KMS-11 (cell line): ENCODE results near the gene SH3GL2.

Source experiments
- H2AFZ ChIP-seq: fragments of 200-600 bp; sonication (generic); 2 replicates; pipeline ENCODE4 v1.6.1; 2016; ENCODE audit warnings: antibody characterized with exemption, mixed run types, low read depth
- H3K27ac ChIP-seq: fragments of 200-600 bp; sonication (generic); 2 replicates; pipeline ENCODE4 v1.6.1; 2016; ENCODE audit warnings: mild to moderate bottlenecking, mixed run types
- H3K27me3 ChIP-seq: fragments of 200-600 bp; sonication (generic); 2 replicates; pipeline ENCODE4 v1.6.1; 2017; ENCODE audit warnings: mild to moderate bottlenecking, low read depth, mixed run types, moderate library complexity; ENCODE audit not compliant: insufficient read depth
- H3K36me3 ChIP-seq: fragments of 200-600 bp; sonication (generic); 2 replicates; pipeline ENCODE4 v1.6.1; 2017; ENCODE audit warnings: mild to moderate bottlenecking, mixed run types; ENCODE audit not compliant: insufficient read depth
- H3K4me1 ChIP-seq: fragments of 200-600 bp; sonication (generic); 2 replicates; pipeline ENCODE4 v1.6.1; 2016; ENCODE audit warnings: mild to moderate bottlenecking, low read depth, mixed run types; ENCODE audit not compliant: poor library complexity, severe bottlenecking
- H3K4me2 ChIP-seq: fragments of 200-600 bp; sonication (generic); 2 replicates; pipeline ENCODE4 v1.7.0; 2016; ENCODE audit warnings: mild to moderate bottlenecking, mixed run types
- H3K4me3 ChIP-seq: fragments of 200-600 bp; sonication (generic); IDR thresholded peaks from 2 replicates; pipeline ENCODE4 v1.6.1; 2017; ENCODE audit warnings: low read depth, low read length, mixed read lengths; ENCODE audit not compliant: insufficient read depth
- H3K79me2 ChIP-seq: fragments of 200-600 bp; sonication (generic); 2 replicates; pipeline ENCODE4 v1.6.1; 2016; ENCODE audit warnings: low read depth, mixed run types; ENCODE audit not compliant: insufficient read depth
- H3K9ac ChIP-seq: fragments of 200-600 bp; sonication (generic); 2 replicates; pipeline ENCODE4 v1.6.1; 2016; ENCODE audit warnings: mild to moderate bottlenecking, mixed run types
- H4K20me1 ChIP-seq: fragments of 200-600 bp; sonication (generic); 2 replicates; pipeline ENCODE4 v1.6.1; 2016; ENCODE audit warnings: mild to moderate bottlenecking, mixed run types; ENCODE audit not compliant: insufficient read depth
- TF ChIP-seq, protein P1 (sequence below): fragments of 200-600 bp; sonication (generic); conservative IDR thresholded peaks from 2 replicates; pipeline ENCODE4 v1.6.1; 2017; ENCODE audit warnings: low read depth, mild to moderate bottlenecking, antibody characterized with exemption, low read length, moderate library complexity, mixed read lengths

Gene SH3GL2

DNA sequence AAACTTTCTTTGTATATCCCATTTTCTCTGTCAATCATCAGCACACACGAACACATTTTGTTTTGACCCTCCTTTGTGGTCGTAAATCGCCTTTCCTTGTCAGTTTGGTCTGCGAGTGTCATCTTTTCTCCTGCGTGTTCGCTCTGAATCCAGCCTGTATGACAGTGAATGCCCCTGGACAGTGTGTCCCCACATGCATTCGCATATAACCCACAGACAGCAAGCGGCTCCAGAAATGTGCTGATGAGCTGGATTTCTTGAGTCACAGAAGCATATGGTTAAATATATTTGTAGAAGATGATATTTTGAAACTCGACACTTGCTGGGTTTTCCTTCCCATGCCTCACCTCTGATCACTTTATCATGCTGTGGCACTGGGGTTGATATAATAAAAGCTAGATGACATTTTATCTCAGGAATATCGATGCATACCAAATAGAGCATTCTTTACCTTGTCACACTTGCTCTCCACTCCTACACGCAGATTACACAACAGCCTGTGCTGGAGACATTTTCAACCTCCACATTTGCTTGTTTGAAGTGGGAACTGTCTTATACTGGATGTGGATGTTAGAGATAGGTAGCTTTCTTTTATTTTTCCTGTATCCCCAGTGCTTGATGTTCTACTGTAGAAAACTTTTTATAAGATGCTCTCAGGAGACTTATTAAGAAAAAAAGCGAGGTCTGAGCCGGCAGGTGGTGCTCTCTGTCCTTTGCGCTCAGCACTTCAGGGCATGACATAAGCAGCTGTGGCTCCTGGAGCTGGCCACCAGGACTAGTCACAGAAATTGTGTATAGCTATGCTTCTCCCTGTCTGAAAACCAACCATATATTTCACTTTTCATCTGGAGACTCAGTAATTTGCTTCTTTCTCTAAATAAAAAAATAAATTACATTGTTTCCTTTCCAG lies 215.1 kb downstream of the SH3GL2 start:
- H3K79me2 ChIP-seq: no peaks in the 10 kb centered on the region
- no peak overlapping the region for H2AFZ ChIP-seq
- H3K4me2 ChIP-seq: no peak overlapping the region
- TF ChIP-seq, protein P1, sequence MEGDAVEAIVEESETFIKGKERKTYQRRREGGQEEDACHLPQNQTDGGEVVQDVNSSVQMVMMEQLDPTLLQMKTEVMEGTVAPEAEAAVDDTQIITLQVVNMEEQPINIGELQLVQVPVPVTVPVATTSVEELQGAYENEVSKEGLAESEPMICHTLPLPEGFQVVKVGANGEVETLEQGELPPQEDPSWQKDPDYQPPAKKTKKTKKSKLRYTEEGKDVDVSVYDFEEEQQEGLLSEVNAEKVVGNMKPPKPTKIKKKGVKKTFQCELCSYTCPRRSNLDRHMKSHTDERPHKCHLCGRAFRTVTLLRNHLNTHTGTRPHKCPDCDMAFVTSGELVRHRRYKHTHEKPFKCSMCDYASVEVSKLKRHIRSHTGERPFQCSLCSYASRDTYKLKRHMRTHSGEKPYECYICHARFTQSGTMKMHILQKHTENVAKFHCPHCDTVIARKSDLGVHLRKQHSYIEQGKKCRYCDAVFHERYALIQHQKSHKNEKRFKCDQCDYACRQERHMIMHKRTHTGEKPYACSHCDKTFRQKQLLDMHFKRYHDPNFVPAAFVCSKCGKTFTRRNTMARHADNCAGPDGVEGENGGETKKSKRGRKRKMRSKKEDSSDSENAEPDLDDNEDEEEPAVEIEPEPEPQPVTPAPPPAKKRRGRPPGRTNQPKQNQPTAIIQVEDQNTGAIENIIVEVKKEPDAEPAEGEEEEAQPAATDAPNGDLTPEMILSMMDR: no peak
- no peaks in the 10 kb centered on the region for H3K4me1 ChIP-seq
- H3K27ac ChIP-seq: no peak overlapping the region
- H3K9ac ChIP-seq: no peak overlapping the region
- H3K27me3 ChIP-seq: no peaks in the 10 kb centered on the region
- H4K20me1 ChIP-seq: no peaks in the 10 kb centered on the region
- no peak overlapping the region for H3K4me3 ChIP-seq
- no peaks in the 10 kb centered on the region for H3K36me3 ChIP-seq

DNA sequence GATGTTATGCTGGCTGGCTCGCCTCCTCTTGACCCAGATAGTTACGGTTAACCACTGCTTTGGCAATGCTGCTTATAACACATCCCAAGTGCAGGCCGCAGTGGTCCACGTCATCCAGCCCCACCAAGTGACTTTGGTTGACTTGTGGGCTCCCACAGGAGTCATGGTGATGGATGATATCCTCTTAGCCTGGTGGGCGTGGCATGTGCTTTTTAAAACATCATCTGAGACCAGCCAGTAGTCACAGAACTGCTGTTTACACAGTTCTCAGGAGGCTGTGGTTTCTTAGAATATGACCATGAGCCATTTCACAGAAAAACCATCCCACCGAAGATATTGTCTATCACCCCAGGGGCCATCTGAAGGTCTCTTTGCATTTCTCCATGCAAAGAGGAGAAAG lies 216.9 kb downstream of the SH3GL2 start:
- TF ChIP-seq, protein P1: no peak
- Histone ChIP-seq H2AFZ (no peak overlapping the region), H3K9ac (no peak overlapping the region)

DNA sequence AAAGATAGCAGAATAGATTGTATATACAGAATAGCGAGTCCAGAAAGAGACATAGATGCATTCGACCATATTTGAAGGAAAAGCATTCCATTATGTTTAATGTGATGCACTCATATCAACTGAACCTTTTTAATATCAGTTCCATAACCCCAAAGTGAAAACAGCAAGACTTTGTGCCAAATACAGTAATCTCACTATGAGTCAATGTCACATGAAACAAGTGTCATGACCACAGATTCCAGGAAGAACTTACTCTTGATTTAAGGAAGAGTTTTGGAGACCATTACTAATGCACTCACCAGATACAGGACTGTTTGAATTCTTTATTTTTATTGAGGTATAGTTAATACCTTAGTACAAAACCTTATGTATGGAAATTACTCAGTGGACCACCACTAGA lies 220.5 kb downstream of the SH3GL2 start:
- no peak overlapping the region for H3K27ac ChIP-seq
- no peaks in the 10 kb centered on the region for H3K36me3 ChIP-seq
- H3K4me3 ChIP-seq: no peak overlapping the region
- H3K4me1 ChIP-seq: no peaks in the 10 kb centered on the region
- no peaks in the 10 kb centered on the region for H3K27me3 ChIP-seq
- no peak overlapping the region for H3K9ac ChIP-seq
- H3K4me2 ChIP-seq: no peak overlapping the region
- H4K20me1 ChIP-seq: no peaks in the 10 kb centered on the region
- no peaks in the 10 kb centered on the region for H3K79me2 ChIP-seq
- no peak overlapping the region for H2AFZ ChIP-seq
- TF ChIP-seq, protein P1: no peak

More for the DNA sequence above, 216.9 kb downstream of the SH3GL2 start:
- no peaks in the 10 kb centered on the region for H4K20me1 ChIP-seq
- H3K4me1 ChIP-seq: no peaks in the 10 kb centered on the region
- H3K79me2 ChIP-seq: no peaks in the 10 kb centered on the region
- no peak overlapping the region for H3K4me3 ChIP-seq
- no peak overlapping the region for H3K4me2 ChIP-seq
- H3K27ac ChIP-seq: no peak overlapping the region
- H3K36me3 ChIP-seq: no peaks in the 10 kb centered on the region
- no peaks in the 10 kb centered on the region for H3K27me3 ChIP-seq

DNA sequence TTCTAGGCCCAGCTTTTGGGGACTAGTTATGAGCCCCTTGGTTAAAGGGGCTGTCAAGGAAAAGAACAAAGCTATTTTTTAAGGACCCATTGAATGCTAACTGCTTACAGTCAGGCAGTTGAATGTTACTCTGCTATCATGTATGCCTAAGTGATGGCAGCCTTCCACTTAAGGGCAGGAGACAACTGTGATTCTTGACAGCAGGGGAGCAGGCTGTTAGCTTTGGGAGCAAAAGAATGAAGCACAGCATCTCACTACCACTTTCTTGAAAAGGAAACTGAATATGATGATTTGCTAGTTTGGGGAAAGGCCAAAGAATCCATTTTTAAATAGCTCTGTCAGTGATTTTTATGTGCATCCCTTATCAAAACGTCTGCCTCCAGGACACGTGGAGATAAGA lies 221.6 kb downstream of the SH3GL2 start:
- Histone ChIP-seq H3K4me2 (no peak overlapping the region), H3K4me3 (no peak overlapping the region), H3K79me2 (no peaks in the 10 kb centered on the region), H3K27ac (no peak overlapping the region), H3K27me3 (no peaks in the 10 kb centered on the region), H3K9ac (no peak overlapping the region), H3K36me3 (no peaks in the 10 kb centered on the region), H3K4me1 (no peaks in the 10 kb centered on the region), H4K20me1 (no peaks in the 10 kb centered on the region), H2AFZ (no peak overlapping the region)
- TF ChIP-seq, protein P1: no peak
